ENCODE measurements around the gene CEACAM8.
"Not testable (repeated sequence)": the region's sequence is repeated elsewhere in the genome, so short reads cannot be mapped to it uniquely, and the experiment has no call there.

CEACAM8 gene

GRCh38 chr19:42594617-42595489 is at the start of gene CEACAM8:
CEACAM8 (minus strand) TSS chr19:42594924; CDS start chr19:42594828, 96 bp downstream.
- TF ChIP-seq SUZ12 (IDR thresholded peaks at IDR 0.05; ENCODE audit: extremely low read depth, insufficient read depth, insufficient read length) (no peak), ZNF274 (IDR thresholded peaks at IDR 0.05; ENCODE audit: low read depth, low read length) (no peak), YY1 (IDR thresholded peaks at IDR 0.05; ENCODE audit: insufficient read depth, insufficient read length) (no peak)
- Histone ChIP-seq H3K36me3 (ENCODE audit: insufficient read depth, insufficient read length, low read length) (no peaks in the 10 kb centered on the region), H3K4me1 (ENCODE audit: insufficient read depth, insufficient read length) (peaks cover 4% of the 10 kb centered on the region), H3K27me3 (ENCODE audit: insufficient read depth, insufficient read length) (peaks cover 12% of the 10 kb centered on the region), H3K4me3 (ENCODE audit: insufficient read length, low read depth) (no peak within 1 kb of the TSS), H3K9me3 (ENCODE audit: insufficient read depth, low read length) (no peaks in the 10 kb centered on the region), H3K9ac (ENCODE audit: insufficient read length, low read depth) (no peak within 1 kb of the TSS)
- no peak for DNase-seq (ENCODE audit: low read depth, low spot score)

- H3K36me3 ChIP-seq (ENCODE audit: insufficient read depth, insufficient read length, low read length); H3K9ac ChIP-seq (ENCODE audit: insufficient read length, low read depth); DNase-seq (ENCODE audit: low read depth, low spot score); H3K9me3 ChIP-seq (ENCODE audit: insufficient read depth, low read length); H3K4me3 ChIP-seq (ENCODE audit: insufficient read length, low read depth); H3K27me3 ChIP-seq (ENCODE audit: insufficient read depth, insufficient read length); H3K4me1 ChIP-seq (ENCODE audit: insufficient read depth, insufficient read length): not testable (repeated sequence)
Observed at GRCh38 chr19:42639324-42640092, 44.8 kb upstream of the CEACAM8 start.

- Histone ChIP-seq H3K27me3 (ENCODE audit: insufficient read depth, insufficient read length) (no peaks in the 10 kb centered on the region), H3K4me1 (ENCODE audit: insufficient read depth, insufficient read length) (no peaks in the 10 kb centered on the region), H3K9me3 (ENCODE audit: insufficient read depth, low read length) (0 out of 2 replicates have a peak, but pooled peaks cover under 1% of the 10 kb centered on the region), H3K36me3 (ENCODE audit: insufficient read depth, insufficient read length, low read length) (no peaks in the 10 kb centered on the region), H3K4me3 (ENCODE audit: insufficient read length, low read depth) (no peak overlapping the region), H3K9ac (ENCODE audit: insufficient read length, low read depth) (no peak overlapping the region)
- TF ChIP-seq ZNF274 (IDR thresholded peaks at IDR 0.05; ENCODE audit: low read depth, low read length): no peak
- TF ChIP-seq SUZ12 (IDR thresholded peaks at IDR 0.05; ENCODE audit: extremely low read depth, insufficient read depth, insufficient read length): no peak
- TF ChIP-seq YY1 (IDR thresholded peaks at IDR 0.05; ENCODE audit: insufficient read depth, insufficient read length): no peak
- DNase-seq (ENCODE audit: low read depth, low spot score): no peak
Observed at GRCh38 chr19:42635233-42635539, 40.5 kb upstream of the CEACAM8 start.

GRCh38 chr19:42634409-42635232 is 39.9 kb upstream of the CEACAM8 start:
- 0 out of 2 replicates have a peak, but pooled peaks cover 3% of the 10 kb centered on the region for H3K9me3 ChIP-seq (ENCODE audit: insufficient read depth, low read length)
- no peaks in the 10 kb centered on the region for H3K27me3 ChIP-seq (ENCODE audit: insufficient read depth, insufficient read length)
- H3K36me3 ChIP-seq (ENCODE audit: insufficient read depth, insufficient read length, low read length): no peaks in the 10 kb centered on the region
- no peak for TF ChIP-seq SUZ12 (IDR thresholded peaks at IDR 0.05; ENCODE audit: extremely low read depth, insufficient read depth, insufficient read length)
- no peak for TF ChIP-seq ZNF274 (IDR thresholded peaks at IDR 0.05; ENCODE audit: low read depth, low read length)
- TF ChIP-seq YY1 (IDR thresholded peaks at IDR 0.05; ENCODE audit: insufficient read depth, insufficient read length): no peak
- no peak overlapping the region for H3K9ac ChIP-seq (ENCODE audit: insufficient read length, low read depth)
- DNase-seq (ENCODE audit: low read depth, low spot score): peak; percentile 30
- no peaks in the 10 kb centered on the region for H3K4me1 ChIP-seq (ENCODE audit: insufficient read depth, insufficient read length)
- H3K4me3 ChIP-seq (ENCODE audit: insufficient read length, low read depth): no peak overlapping the region

GRCh38 chr19:42629191-42629590 is 34.5 kb upstream of the CEACAM8 start:
- no peak for DNase-seq (ENCODE audit: low read depth, low spot score)
- H3K9ac ChIP-seq (ENCODE audit: insufficient read length, low read depth): no peak overlapping the region
- 0 out of 2 replicates have a peak, but pooled peaks cover 9% of the 10 kb centered on the region for H3K9me3 ChIP-seq (ENCODE audit: insufficient read depth, low read length)
- H3K4me3 ChIP-seq (ENCODE audit: insufficient read length, low read depth): no peak overlapping the region
- H3K27me3 ChIP-seq (ENCODE audit: insufficient read depth, insufficient read length): peaks cover 10% of the 10 kb centered on the region
- H3K4me1 ChIP-seq (ENCODE audit: insufficient read depth, insufficient read length): no peaks in the 10 kb centered on the region
- TF ChIP-seq YY1 (IDR thresholded peaks at IDR 0.05; ENCODE audit: insufficient read depth, insufficient read length) (no peak), ZNF274 (IDR thresholded peaks at IDR 0.05; ENCODE audit: low read depth, low read length) (no peak), SUZ12 (IDR thresholded peaks at IDR 0.05; ENCODE audit: extremely low read depth, insufficient read depth, insufficient read length) (no peak)
- H3K36me3 ChIP-seq (ENCODE audit: insufficient read depth, insufficient read length, low read length): no peaks in the 10 kb centered on the region

- no peak for TF ChIP-seq SUZ12 (IDR thresholded peaks at IDR 0.05; ENCODE audit: extremely low read depth, insufficient read depth, insufficient read length)
- no peak for TF ChIP-seq YY1 (IDR thresholded peaks at IDR 0.05; ENCODE audit: insufficient read depth, insufficient read length)
- no peak for TF ChIP-seq ZNF274 (IDR thresholded peaks at IDR 0.05; ENCODE audit: low read depth, low read length)
- no peak for DNase-seq (ENCODE audit: low read depth, low spot score)
- Histone ChIP-seq H3K9me3 (ENCODE audit: insufficient read depth, low read length) (0 out of 2 replicates have a peak, but pooled peaks cover 9% of the 10 kb centered on the region), H3K36me3 (ENCODE audit: insufficient read depth, insufficient read length, low read length) (no peaks in the 10 kb centered on the region), H3K27me3 (ENCODE audit: insufficient read depth, insufficient read length) (peaks cover 15% of the 10 kb centered on the region), H3K4me1 (ENCODE audit: insufficient read depth, insufficient read length) (no peaks in the 10 kb centered on the region), H3K9ac (ENCODE audit: insufficient read length, low read depth) (no peak overlapping the region), H3K4me3 (ENCODE audit: insufficient read length, low read depth) (no peak overlapping the region)
Observed at GRCh38 chr19:42628411-42629140, 33.9 kb upstream of the CEACAM8 start.

Measured in NT2/D1 (cell line).